Activated CD8-positive, alpha-beta T cell treated with anti-CD3 and anti-CD28 coated beads for 36 hours (primary cell): ENCODE results near the gene MBD3. TPM values are rescaled to one million over a fixed set of nuclear protein-coding genes. Genes with fewer than 3 reads are reported as not detected.

Experiments
- ATAC-seq: fragments of 200-7000 bp; cut with Tn5 transposase; one replicate; pipeline ENCODE4 v1.10.0; 2021; ENCODE audit warnings: mild to moderate bottlenecking, moderate library complexity
- CTCF ChIA-PET: fragments of 350-600 bp; sonication (Branson Sonifier 250); formaldehyde crosslinking; loops from one replicate; lab custom pipeline; 2021; ENCODE audit warnings: antibody characterized with exemption; lab: Charles Lee
- POLR2A ChIA-PET: fragments of 350-600 bp; sonication (Branson Sonifier 250); formaldehyde crosslinking; loops from one replicate; lab custom pipeline; 2021; ENCODE audit warnings: antibody characterized with exemption; lab: Charles Lee
- DNase-seq: peaks from one replicate; pipeline ENCODE4 v3.0.0-alpha.2; 2020
- H3K27ac Mint-ChIP-seq: one replicate; pipeline ENCODE4 v1.8.0; 2021; ENCODE audit warnings: mild to moderate bottlenecking, mixed read lengths
- H3K27me3 Mint-ChIP-seq: one replicate; pipeline ENCODE4 v1.8.0; 2021; ENCODE audit warnings: mixed read lengths
- H3K36me3 Mint-ChIP-seq: one replicate; pipeline ENCODE4 v1.8.0; 2021; ENCODE audit warnings: low read depth, mixed read lengths
- H3K4me1 Mint-ChIP-seq: one replicate; pipeline ENCODE4 v1.8.0; 2021; ENCODE audit warnings: low read depth, mixed read lengths
- H3K4me3 Mint-ChIP-seq: one replicate; pipeline ENCODE4 v1.8.0; 2021; ENCODE audit warnings: mild to moderate bottlenecking, moderate library complexity, mixed read lengths
- H3K9me3 Mint-ChIP-seq: one replicate; pipeline ENCODE4 v1.8.0; 2021; ENCODE audit warnings: mixed read lengths
- CTCF ChIP-seq: fragments of 200-600 bp; IDR thresholded peaks from one replicate; pipeline ENCODE4 v1.8.0; 2022; ENCODE audit warnings: antibody characterized with exemption, mild to moderate bottlenecking
- intact Hi-C: fragments of 100-400 bp; cut with micrococcal nuclease; formaldehyde crosslinking; loops from one replicate; pipeline ENCODE4 v1.10.0; 2022
- total RNA-seq, 2 experiments: library from RNA; stranded (reverse); gene quantifications; one replicate each; pipeline ENCODE4 v1.2.3, GENCODE V29; 2021

The MBD3 gene
- total RNA-seq, 2 experiments from 2014 or later, result 87.8 to 92.5 TPM

- CTCF ChIA-PET, result interaction anchor here (1.6 kb wide), 1 partner anchor 60 kb away, joined by 6 read pairs; no protein-coding TSS in a partner anchor
- no peak for ATAC-seq
Measured at GRCh38 chr19:1612114-1613086, 19.7 kb upstream of the MBD3 start.

DNA sequence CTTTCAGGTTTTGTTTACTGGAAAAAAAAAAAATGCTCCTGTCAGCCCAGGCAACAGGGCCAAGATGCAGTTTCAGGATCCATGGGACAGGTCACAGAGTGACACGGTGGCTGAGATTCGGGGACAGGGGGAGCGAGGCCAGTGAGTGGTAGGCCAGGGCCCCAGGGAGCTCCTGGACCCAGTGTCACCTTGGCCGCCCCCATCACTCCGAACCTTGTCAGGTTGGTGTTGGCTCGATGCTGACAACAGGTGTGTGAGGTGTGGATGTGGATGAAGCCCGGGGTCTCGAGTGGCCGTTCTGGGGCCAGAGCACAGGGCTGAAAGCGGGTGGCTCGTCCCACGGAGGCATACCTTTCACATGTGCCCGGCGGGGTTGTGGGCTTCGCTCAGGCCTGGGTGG is 18.7 kb upstream of the MBD3 start:
- ATAC-seq (no peak), DNase-seq (no peak)
- no peaks in the 10 kb centered on the region for H3K9me3 Mint-ChIP-seq
- no peak overlapping the region for H3K27ac Mint-ChIP-seq
- ChIA-PET POLR2A (no interaction called here), CTCF (no interaction called here)
- no peaks in the 10 kb centered on the region for H3K27me3 Mint-ChIP-seq
- peaks cover 35% of the 10 kb centered on the region for H3K4me1 Mint-ChIP-seq
- H3K36me3 Mint-ChIP-seq, result peaks cover 38% of the 10 kb centered on the region
- intact Hi-C loops, result no loop called here
- TF ChIP-seq CTCF, result no peak
- no peak overlapping the region for H3K4me3 Mint-ChIP-seq

More at GRCh38 chr19:1612114-1613086, 19.7 kb upstream of the MBD3 start:
- H3K9me3 Mint-ChIP-seq, result no peaks in the 10 kb centered on the region
- POLR2A ChIA-PET, result no interaction called here
- peaks cover 46% of the 10 kb centered on the region for H3K36me3 Mint-ChIP-seq
- no peak overlapping the region for H3K27ac Mint-ChIP-seq
- no peak overlapping the region for H3K4me3 Mint-ChIP-seq
- DNase-seq, result no peak
- no peaks in the 10 kb centered on the region for H3K27me3 Mint-ChIP-seq
- TF ChIP-seq CTCF, result no peak
- intact Hi-C loops, result no loop called here
- peaks cover 43% of the 10 kb centered on the region for H3K4me1 Mint-ChIP-seq

GRCh38 chr19:1610579-1610978 is 17.9 kb upstream of the MBD3 start:
- TF ChIP-seq CTCF, result no peak
- DNase-seq (peak; percentile 69), ATAC-seq (no peak)
- H3K4me3 Mint-ChIP-seq, result no peak overlapping the region
- no peaks in the 10 kb centered on the region for H3K9me3 Mint-ChIP-seq
- no peak overlapping the region for H3K27ac Mint-ChIP-seq
- intact Hi-C loops, result no loop called here
- CTCF ChIA-PET, result interaction anchor here (3.1 kb wide), 1 partner anchor 62 kb away, joined by 11 read pairs; no protein-coding TSS in a partner anchor
- POLR2A ChIA-PET, result interaction anchor here (1.1 kb wide), 1 partner anchor 26 kb away, joined by 3 read pairs; no protein-coding TSS in a partner anchor
- peaks cover 33% of the 10 kb centered on the region for H3K36me3 Mint-ChIP-seq
- H3K27me3 Mint-ChIP-seq, result no peaks in the 10 kb centered on the region
- peaks cover 40% of the 10 kb centered on the region for H3K4me1 Mint-ChIP-seq

GRCh38 chr19:1609680-1610474 is 17.2 kb upstream of the MBD3 start:
- ChIA-PET POLR2A (interaction anchor here (0.7 to 1.2 kb wide), 3 partner anchors 12 to 119 kb away, joined by 3 read pairs; no protein-coding TSS in a partner anchor), CTCF (interaction anchor here (3.1 kb wide), 1 partner anchor 63 kb away, joined by 11 read pairs; no protein-coding TSS in a partner anchor)
- Mint-ChIP-seq H3K4me1 (peaks cover 38% of the 10 kb centered on the region), H3K27ac (peak overlapping the region; percentile 49), H3K9me3 (no peaks in the 10 kb centered on the region), H3K4me3 (no peak overlapping the region), H3K27me3 (no peaks in the 10 kb centered on the region), H3K36me3 (peaks cover 31% of the 10 kb centered on the region)
- intact Hi-C loops, result loop anchor here (5.0 kb wide), 2 partner anchors 42 to 157 kb away; partner anchors contain the start of gene TCF3
- no peak for ATAC-seq
- no peak for DNase-seq
- no peak for TF ChIP-seq CTCF
